ENCODE data around the gene BTBD2.

DNA sequence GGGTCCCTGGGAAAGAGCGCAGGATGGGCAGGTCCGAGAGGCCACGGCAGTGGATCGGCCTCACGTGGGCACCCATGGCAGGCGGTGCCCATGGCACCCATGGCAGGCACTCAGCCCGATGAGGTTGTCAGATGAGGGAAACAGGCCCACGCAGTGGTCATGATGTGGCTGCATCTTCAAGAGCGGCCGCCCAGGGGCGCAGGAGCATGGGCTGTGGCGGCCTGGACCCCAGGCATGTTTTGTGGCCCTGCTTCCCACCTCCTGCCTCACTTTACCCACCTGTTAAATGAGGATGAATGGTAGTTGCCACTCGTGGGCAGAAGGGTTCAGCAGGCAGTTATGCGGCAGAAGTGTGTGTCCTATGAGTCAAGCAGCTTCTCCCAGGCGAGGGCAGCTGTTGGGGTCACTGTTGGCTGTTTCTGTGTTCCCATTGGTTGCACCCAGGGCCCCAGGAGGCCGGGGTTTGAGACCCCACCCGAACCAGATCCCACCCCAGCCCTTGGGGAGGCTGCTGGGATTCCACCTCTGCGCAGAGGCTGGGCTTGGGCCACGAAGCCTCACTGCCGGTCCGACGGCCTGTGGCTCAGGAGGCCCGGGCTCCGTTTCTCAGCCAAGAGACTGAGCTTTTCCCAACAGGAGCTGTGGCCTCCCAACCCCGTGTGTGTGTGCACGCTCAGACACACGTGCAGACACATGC lies 44.6 kb downstream of the BTBD2 start:
- TF ChIP-seq, protein P1, sequence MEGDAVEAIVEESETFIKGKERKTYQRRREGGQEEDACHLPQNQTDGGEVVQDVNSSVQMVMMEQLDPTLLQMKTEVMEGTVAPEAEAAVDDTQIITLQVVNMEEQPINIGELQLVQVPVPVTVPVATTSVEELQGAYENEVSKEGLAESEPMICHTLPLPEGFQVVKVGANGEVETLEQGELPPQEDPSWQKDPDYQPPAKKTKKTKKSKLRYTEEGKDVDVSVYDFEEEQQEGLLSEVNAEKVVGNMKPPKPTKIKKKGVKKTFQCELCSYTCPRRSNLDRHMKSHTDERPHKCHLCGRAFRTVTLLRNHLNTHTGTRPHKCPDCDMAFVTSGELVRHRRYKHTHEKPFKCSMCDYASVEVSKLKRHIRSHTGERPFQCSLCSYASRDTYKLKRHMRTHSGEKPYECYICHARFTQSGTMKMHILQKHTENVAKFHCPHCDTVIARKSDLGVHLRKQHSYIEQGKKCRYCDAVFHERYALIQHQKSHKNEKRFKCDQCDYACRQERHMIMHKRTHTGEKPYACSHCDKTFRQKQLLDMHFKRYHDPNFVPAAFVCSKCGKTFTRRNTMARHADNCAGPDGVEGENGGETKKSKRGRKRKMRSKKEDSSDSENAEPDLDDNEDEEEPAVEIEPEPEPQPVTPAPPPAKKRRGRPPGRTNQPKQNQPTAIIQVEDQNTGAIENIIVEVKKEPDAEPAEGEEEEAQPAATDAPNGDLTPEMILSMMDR (IDR thresholded peaks at IDR 0.05) = no peak
- TF ChIP-seq POLR2A (IDR thresholded peaks at IDR 0.05) = no peak

Data from lower leg skin (tissue), 3 donors.